ENCODE data around the gene ARFGAP1. TPM values are rescaled to one million over a fixed set of nuclear protein-coding genes. Genes with fewer than 3 reads are reported as not detected.

ARFGAP1 gene
- total RNA-seq, 1 donor from 2014 or later = 67.0 TPM

- TF ChIP-seq CTCF (IDR thresholded peaks at IDR 0.05) = no peak
- Histone ChIP-seq H3K4me3 (no peak overlapping the region), H3K36me3 (no peaks in the 10 kb centered on the region), H3K9me3 (no peaks in the 10 kb centered on the region), H3K27ac (no peak overlapping the region), H3K4me1 (no peaks in the 10 kb centered on the region), H3K27me3 (peaks cover 24% of the 10 kb centered on the region)
- DNase-seq = no peak
- intact Hi-C loops (cut with DNase I) = no loop called here
- no peak for ATAC-seq
Measured at GRCh38 chr20:63330084-63330760, 57.6 kb downstream of the ARFGAP1 start.

GRCh38 chr20:63330940-63331339 is 58.3 kb downstream of the ARFGAP1 start:
- TF ChIP-seq CTCF (IDR thresholded peaks at IDR 0.05) = no peak
- no peak for DNase-seq
- Histone ChIP-seq H3K4me3 (no peak overlapping the region), H3K4me1 (no peaks in the 10 kb centered on the region), H3K27ac (no peak overlapping the region), H3K9me3 (no peaks in the 10 kb centered on the region), H3K36me3 (no peaks in the 10 kb centered on the region), H3K27me3 (peaks cover 30% of the 10 kb centered on the region)
- intact Hi-C loops (cut with DNase I) = no loop called here
- no peak for ATAC-seq

- no peak overlapping the region for H3K27ac ChIP-seq
- H3K27me3 ChIP-seq = peaks cover 39% of the 10 kb centered on the region
- intact Hi-C loops (cut with DNase I) = no loop called here
- H3K4me1 ChIP-seq = no peaks in the 10 kb centered on the region
- no peaks in the 10 kb centered on the region for H3K9me3 ChIP-seq
- H3K36me3 ChIP-seq = no peaks in the 10 kb centered on the region
- H3K4me3 ChIP-seq = no peak overlapping the region
- TF ChIP-seq CTCF (IDR thresholded peaks at IDR 0.05) = no peak
- DNase-seq (no peak), ATAC-seq (no peak)
Measured at GRCh38 chr20:63331741-63332400, 59.3 kb downstream of the ARFGAP1 start.

- H3K27ac ChIP-seq = no peak overlapping the region
- ATAC-seq = no peak
- intact Hi-C loops (cut with DNase I) = no loop called here
- H3K4me1 ChIP-seq = no peaks in the 10 kb centered on the region
- H3K36me3 ChIP-seq = no peaks in the 10 kb centered on the region
- DNase-seq = no peak
- H3K4me3 ChIP-seq = no peak overlapping the region
- H3K9me3 ChIP-seq = no peaks in the 10 kb centered on the region
- TF ChIP-seq CTCF (IDR thresholded peaks at IDR 0.05) = no peak
- H3K27me3 ChIP-seq = peaks cover 47% of the 10 kb centered on the region
Measured at GRCh38 chr20:63332488-63333240, 60.1 kb downstream of the ARFGAP1 start.

GRCh38 chr20:63333241-63333836 is 60.7 kb downstream of the ARFGAP1 start:
- no peak for ATAC-seq
- no peak overlapping the region for H3K27ac ChIP-seq
- H3K9me3 ChIP-seq = no peaks in the 10 kb centered on the region
- intact Hi-C loops (cut with DNase I) = no loop called here
- no peaks in the 10 kb centered on the region for H3K36me3 ChIP-seq
- no peak for DNase-seq
- H3K27me3 ChIP-seq = peaks cover 50% of the 10 kb centered on the region
- no peaks in the 10 kb centered on the region for H3K4me1 ChIP-seq
- TF ChIP-seq CTCF (IDR thresholded peaks at IDR 0.05) = no peak
- no peak overlapping the region for H3K4me3 ChIP-seq
